GM12874 (cell line): ENCODE measurements around the gene ADGRV1.
A peak's percentile ranks its signal among the peaks of the same experiment; 100 is the strongest.

Experiments
- TF ChIP-seq, protein P1 (sequence below): IDR thresholded peaks from 2 replicates; pipeline ENCODE4 v1.5.1; 2011; ENCODE audit warnings: low read depth, mild to moderate bottlenecking, control low read depth, low read length, moderate library complexity; ENCODE audit not compliant: insufficient read depth

The ADGRV1 gene

DNA sequence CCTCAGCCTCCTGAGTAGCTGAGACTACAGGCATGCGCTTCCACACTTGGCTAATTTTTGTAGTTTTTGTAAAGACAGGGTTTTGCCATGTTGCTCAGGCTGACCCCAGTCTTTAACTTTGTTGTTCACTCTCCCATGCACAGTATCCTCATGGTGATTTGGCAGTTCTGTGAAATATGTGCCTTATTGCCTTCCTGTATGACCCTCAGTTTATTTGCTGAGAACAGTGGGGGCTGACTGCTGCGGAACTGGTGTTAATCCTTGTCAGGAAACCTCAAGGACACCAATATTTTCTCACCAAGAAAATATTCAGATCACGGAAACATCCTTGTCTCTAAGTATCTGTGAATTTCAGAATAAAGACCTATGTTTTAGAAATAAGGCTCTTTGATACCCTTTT is 536.7 kb downstream of the ADGRV1 start:
- TF ChIP-seq, protein P1, sequence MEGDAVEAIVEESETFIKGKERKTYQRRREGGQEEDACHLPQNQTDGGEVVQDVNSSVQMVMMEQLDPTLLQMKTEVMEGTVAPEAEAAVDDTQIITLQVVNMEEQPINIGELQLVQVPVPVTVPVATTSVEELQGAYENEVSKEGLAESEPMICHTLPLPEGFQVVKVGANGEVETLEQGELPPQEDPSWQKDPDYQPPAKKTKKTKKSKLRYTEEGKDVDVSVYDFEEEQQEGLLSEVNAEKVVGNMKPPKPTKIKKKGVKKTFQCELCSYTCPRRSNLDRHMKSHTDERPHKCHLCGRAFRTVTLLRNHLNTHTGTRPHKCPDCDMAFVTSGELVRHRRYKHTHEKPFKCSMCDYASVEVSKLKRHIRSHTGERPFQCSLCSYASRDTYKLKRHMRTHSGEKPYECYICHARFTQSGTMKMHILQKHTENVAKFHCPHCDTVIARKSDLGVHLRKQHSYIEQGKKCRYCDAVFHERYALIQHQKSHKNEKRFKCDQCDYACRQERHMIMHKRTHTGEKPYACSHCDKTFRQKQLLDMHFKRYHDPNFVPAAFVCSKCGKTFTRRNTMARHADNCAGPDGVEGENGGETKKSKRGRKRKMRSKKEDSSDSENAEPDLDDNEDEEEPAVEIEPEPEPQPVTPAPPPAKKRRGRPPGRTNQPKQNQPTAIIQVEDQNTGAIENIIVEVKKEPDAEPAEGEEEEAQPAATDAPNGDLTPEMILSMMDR: no peak

DNA sequence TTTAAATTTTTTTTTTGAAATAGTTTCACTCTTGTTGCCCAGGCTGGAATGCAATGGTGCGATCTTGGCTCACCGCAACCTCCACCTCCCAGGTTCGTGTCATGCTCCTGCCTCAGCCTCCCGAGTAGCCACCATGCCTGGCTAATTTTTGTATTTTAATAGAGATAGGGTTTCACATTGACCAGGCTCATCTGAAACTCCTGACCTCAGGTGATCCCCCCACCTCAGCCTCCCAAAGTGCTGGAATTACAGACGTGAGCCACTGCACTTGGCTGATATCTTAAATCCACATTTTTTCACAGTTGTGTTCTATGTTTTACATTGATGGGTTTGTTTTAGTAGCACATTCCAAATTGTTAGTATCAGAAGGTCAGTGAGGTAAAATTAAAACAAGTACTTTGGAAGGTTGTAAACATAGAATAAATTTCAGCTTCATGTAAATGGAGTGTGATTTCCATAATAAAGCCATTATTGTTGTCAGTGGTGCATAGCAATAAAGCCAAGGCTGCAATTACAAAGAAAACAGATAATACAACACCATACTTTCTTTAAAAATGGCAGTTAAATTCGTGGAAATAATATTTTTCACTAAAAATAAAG is 537.3 kb downstream of the ADGRV1 start:
- TF ChIP-seq, protein P1: no peak

DNA sequence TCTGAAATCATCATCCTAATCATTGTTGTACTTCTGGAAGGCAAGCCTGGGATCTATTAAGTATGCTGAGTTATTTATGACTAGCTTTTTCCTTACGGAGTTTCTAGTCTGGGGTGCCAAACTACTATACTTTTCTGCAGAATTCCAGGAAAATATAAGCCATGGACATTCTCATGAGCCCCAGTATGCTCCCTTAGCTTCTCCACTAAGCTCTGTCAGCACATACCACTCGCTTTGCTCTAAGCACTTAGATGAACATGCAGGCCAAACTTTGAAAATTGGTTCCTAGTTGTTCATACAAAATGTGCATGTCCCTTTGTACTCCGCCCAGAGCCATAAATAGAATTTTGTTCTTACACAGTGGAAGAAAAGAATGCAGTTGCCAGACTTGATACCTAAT is 539.9 kb downstream of the ADGRV1 start:
- TF ChIP-seq, protein P1: no peak

DNA sequence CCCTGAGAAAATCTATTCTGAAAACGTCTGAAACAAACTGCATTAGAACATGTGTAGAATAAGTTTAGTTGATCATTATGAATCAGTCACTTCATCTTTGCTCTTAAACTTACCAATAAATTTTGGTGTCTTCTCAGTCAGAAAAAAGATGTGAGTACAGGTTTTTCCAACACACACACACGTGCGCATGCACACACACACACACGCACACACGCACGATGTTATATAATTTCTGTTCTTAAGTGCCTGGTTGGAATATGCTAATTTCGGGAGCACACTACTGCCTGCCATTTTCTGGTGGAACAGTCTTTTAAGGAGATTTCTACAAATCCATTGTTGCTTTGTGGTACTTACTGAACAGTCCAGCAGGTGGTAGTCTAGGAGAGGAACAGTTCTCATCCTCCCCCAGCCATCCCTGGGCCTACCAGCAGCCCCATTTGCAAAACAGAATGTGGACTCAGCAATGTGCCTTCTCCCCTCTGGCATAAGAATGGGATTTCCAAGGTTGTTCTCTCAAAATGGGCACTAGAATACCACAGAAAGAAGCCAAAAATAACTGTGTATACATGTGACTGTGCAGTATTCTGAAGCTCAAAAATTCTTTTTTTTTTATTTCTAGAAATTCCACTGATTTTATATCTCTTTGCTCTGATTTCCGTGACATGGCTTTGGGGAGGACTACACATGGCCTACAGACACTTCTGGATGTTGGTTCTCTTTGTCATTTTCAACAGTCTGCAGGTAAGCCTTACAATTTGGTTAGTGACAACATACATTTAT is 543.2 kb downstream of the ADGRV1 start:
- TF ChIP-seq, protein P1: peak; percentile 69

DNA sequence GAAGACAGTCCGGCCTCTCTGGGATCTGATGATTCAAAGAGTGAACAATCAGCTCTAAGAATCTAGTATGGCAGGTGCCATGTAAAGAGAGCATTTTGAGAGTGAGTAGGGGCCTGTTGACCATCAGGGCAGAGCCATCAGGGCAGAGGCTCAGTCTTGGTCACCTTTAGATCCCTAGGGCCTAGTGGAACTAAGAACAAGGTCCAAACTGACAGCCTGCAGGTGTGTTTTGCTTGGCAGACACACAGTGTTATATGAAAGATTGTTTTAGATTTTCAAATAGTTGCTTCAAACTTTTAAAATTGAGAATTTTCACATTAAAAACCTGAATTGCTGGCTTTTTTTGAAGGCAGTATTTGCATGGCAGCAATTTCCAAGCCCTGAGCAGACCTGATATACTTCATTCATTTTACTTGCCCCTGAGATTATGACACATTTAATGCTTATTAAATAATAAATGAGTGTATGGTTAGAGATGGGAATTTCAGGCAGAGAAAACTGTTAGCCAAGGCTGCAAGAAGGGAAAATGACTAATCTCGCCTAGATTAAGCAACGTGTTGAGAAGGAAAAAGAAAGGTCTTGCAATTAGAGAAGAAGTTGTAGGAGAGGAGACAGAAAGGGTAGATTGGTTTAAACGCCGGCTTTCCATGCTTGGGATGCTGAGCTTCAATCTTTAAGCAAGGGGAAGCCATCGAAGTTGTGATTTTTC is 544.9 kb downstream of the ADGRV1 start:
- TF ChIP-seq, protein P1: no peak

DNA sequence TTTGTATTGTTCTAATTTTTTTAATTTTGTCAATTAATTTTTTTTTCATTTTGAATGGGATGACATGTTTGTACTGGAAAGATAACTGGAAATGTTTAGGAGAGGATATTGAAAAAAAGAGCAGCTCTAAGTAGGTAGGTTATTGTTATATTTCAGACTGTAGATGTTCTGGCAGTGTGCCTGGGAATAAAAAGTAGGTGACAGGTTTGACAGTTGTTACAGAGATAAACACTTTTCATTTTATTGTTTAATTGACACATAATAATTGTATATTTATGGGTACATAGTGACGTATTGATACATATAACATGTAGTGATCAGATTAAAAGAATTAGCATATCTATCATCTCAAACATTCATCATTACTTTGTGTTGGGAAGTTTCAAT is 545.5 kb downstream of the ADGRV1 start:
- TF ChIP-seq, protein P1: no peak

DNA sequence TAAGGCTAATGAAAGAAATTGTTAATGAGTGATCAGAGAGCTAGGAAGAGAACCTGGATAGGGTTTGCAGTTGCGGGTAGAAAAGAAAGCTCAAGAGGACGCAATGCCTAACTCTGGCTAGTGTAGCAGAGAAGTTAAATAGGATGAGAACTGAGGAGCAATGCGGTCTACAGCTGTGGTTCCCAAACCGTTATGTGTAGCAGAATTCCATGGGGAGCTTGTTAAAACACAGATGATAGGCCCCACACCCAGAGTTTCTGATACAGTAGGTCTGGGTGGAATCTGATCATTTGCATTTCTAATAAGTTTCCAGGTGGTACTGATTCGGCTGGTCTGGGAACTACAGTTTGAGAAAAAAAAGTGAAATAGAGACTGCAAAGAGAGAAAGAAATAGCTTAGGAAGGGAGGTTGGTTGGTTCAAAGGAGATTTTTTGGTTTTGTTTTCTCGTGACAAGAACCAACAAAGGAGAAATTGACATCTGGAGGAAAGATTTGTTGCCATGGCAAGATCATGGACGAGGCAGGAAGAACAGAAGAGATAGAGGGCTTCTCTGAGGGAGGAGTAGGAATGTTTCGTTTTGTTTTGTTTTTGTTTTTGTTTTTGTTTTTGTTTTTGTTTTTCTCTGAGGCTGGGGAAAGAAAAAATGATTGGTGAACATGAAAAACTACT is 548.4 kb downstream of the ADGRV1 start:
- TF ChIP-seq, protein P1: no peak
